HepG2 (cell line): ENCODE measurements around the gene UNC5C. TPM values are rescaled to one million over a fixed set of nuclear protein-coding genes. Genes with fewer than 3 reads are reported as not detected.
"Not testable (repeated sequence)": the region's sequence is repeated elsewhere in the genome, so short reads cannot be mapped to it uniquely, and the experiment has no call there.

Experiments used
- ATAC-seq: fragments of 200-7000 bp; cut with Tn5 transposase; 3 replicates; pipeline ENCODE4 v1.9.1; 2020; ENCODE audit warnings: mild to moderate bottlenecking, moderate library complexity
- BruUV-seq: library from RNA; stranded (reverse); fragments of 400-500 nt; replicated peaks from 2 replicates; lab custom pipeline; 2021; lab: Mats Ljungman, UMichigan
- CTCF ChIA-PET: fragments of 300-600 bp; formaldehyde crosslinking; extraction: SDS; loops from one replicate; lab custom pipeline; 2021; ENCODE audit warnings: low total read pairs, inconsistent platforms, low intra/inter-chr PET ratio; lab: Yijun Ruan, JAX
- POLR2A ChIA-PET: fragments of 350-600 bp; sonication (Branson Sonifier 250); formaldehyde crosslinking; loops from one replicate; lab custom pipeline; 2020; ENCODE audit warnings: antibody characterized with exemption, inconsistent platforms; lab: Yijun Ruan, JAX
- DNase-seq: peaks from one replicate; pipeline ENCODE4 v3.0.0-alpha.2; 2015; ENCODE audit warnings: low spot score
- FAIRE-seq: peaks from 3 replicates; lab custom pipeline; 2011; peaks lifted over from hg19 to GRCh38; lab: Jason Lieb, UNC
- H2AFZ ChIP-seq: one replicate; pipeline ENCODE4 v1.6.1; 2011; ENCODE audit warnings: low read length, inconsistent platforms
- H3K27ac ChIP-seq: fragments of 300-600 bp; 3 replicates; pipeline ENCODE4 v1.8.0; 2011; ENCODE audit warnings: mixed run types, mild to moderate bottlenecking, mixed read lengths, low read length, inconsistent platforms; ENCODE audit not compliant: insufficient read depth; ENCODE audit errors: extremely low read length
- H3K27me3 ChIP-seq, 2 experiments: fragments of 200-600 bp in 1 of 2; 2 replicates in 1 of 2; 3 replicates in 1 of 2; pipeline versions ENCODE4 v1.6.0 to v1.8.0; 2011; ENCODE audit warnings: low read length in 2 of 2, mild to moderate bottlenecking in 2 of 2, moderate library complexity in 2 of 2, inconsistent platforms in 1 of 2; ENCODE audit not compliant: insufficient read depth in 2 of 2, control insufficient read depth in 1 of 2
- H3K36me3 ChIP-seq, 2 experiments: fragments of 200-600 bp in 1 of 2; replicated peaks in 1 of 2; 2 replicates in 1 of 2; 3 replicates in 1 of 2; pipeline versions ENCODE4 v1.5.1 to v1.8.0; 2011; ENCODE audit warnings: low read length in 2 of 2, inconsistent platforms in 1 of 2; ENCODE audit not compliant: insufficient read depth in 2 of 2, control insufficient read depth in 1 of 2
- H3K4me1 ChIP-seq: 2 replicates; pipeline ENCODE4 v1.5.1; 2012; ENCODE audit warnings: low read length, inconsistent platforms; ENCODE audit not compliant: insufficient read depth
- H3K4me2 ChIP-seq: 2 replicates; pipeline ENCODE4 v1.6.0; 2011; ENCODE audit warnings: low read depth, low read length, inconsistent platforms
- H3K4me3 ChIP-seq, 3 experiments: fragments of 200-600 bp in 1 of 3; sonication (generic), shearing (Covaris generic) in 1 of 3; replicated peaks in 1 of 3; 2 replicates each; pipeline ENCODE4 v1.5.1; 2011 to 2016; ENCODE audit warnings: low read length in 3 of 3, inconsistent platforms in 2 of 3, low read depth in 2 of 3, mild to moderate bottlenecking in 2 of 3, control low read depth in 1 of 3, mixed read lengths in 1 of 3; ENCODE audit not compliant: insufficient read depth in 1 of 3
- H3K79me2 ChIP-seq: one replicate; pipeline ENCODE4 v1.6.1; 2011; ENCODE audit warnings: low read length, inconsistent platforms; ENCODE audit not compliant: insufficient read depth
- H3K9ac ChIP-seq: 2 replicates; pipeline ENCODE4 v1.6.0; 2011; ENCODE audit warnings: mild to moderate bottlenecking, low read depth, low read length, inconsistent platforms; ENCODE audit not compliant: insufficient read depth
- H3K9me3 ChIP-seq: 2 replicates; pipeline ENCODE4 v1.5.1; 2012; ENCODE audit warnings: mild to moderate bottlenecking, low read length
- H4K20me1 ChIP-seq: 2 replicates; pipeline ENCODE4 v1.6.0; 2011; ENCODE audit warnings: inconsistent platforms, mild to moderate bottlenecking, low read length, moderate library complexity; ENCODE audit not compliant: insufficient read depth
- FOXA1 ChIP-seq, 2 experiments: fragments of 450-650 bp in 1 of 2; sonication (generic) in 1 of 2; formaldehyde crosslinking in 1 of 2; IDR thresholded peaks; 2 replicates each; pipeline versions ENCODE4 v1.4.0 to v1.6.1; 2016 to 2020; ENCODE audit warnings: missing genetic modification reagents in 1 of 2
- FOXA3 ChIP-seq: IDR thresholded peaks from 2 replicates; pipeline ENCODE4 v1.6.1; 2016; ENCODE audit warnings: missing genetic modification reagents, missing compliant biosample characterization
- GABPB1 ChIP-seq: IDR thresholded peaks from 2 replicates; pipeline ENCODE4 v1.6.1; 2016; ENCODE audit warnings: mild to moderate bottlenecking, missing genetic modification reagents, moderate library complexity, missing compliant biosample characterization
- GFI1 ChIP-seq: sonication (generic); formaldehyde crosslinking; IDR thresholded peaks from 2 replicates; pipeline ENCODE4 v1.5.0; 2020; ENCODE audit warnings: missing genetic modification reagents, mild to moderate bottlenecking, borderline replicate concordance
- HNF4A ChIP-seq: sonication (generic); formaldehyde crosslinking; IDR thresholded peaks from 2 replicates; pipeline ENCODE4 v1.4.0; 2020; ENCODE audit warnings: missing genetic modification reagents
- KDM2A ChIP-seq: sonication (generic); formaldehyde crosslinking; IDR thresholded peaks from 2 replicates; pipeline ENCODE4 v1.4.0; 2020; ENCODE audit warnings: low read depth, missing genetic modification reagents, borderline replicate concordance
- SALL1 ChIP-seq: sonication (generic); formaldehyde crosslinking; IDR thresholded peaks from 2 replicates; pipeline ENCODE4 v1.8.0; 2022; ENCODE audit warnings: mild to moderate bottlenecking, missing genetic modification reagents
- SOX13 ChIP-seq, 3 experiments: fragments of 450-650 bp in 1 of 3; sonication (generic) in 1 of 3; formaldehyde crosslinking in 1 of 3; IDR thresholded peaks in 2 of 3; conservative IDR thresholded peaks in 1 of 3; 2 replicates each; pipeline versions ENCODE4 v1.5.0 to v1.6.1; 2016 to 2020; ENCODE audit warnings: antibody characterized with exemption in 1 of 3, mild to moderate bottlenecking in 1 of 3, missing compliant biosample characterization in 1 of 3, missing genetic modification reagents in 1 of 3, moderate library complexity in 1 of 3
- SOX5 ChIP-seq: IDR thresholded peaks from 2 replicates; pipeline ENCODE4 v1.6.1; 2016; ENCODE audit warnings: borderline replicate concordance
- SOX6 ChIP-seq, 2 experiments: fragments of 450-650 bp in 1 of 2; sonication (generic) in 1 of 2; formaldehyde crosslinking in 1 of 2; IDR thresholded peaks; 2 replicates each; pipeline versions ENCODE4 v1.4.0 to v1.6.1; 2017 to 2020; ENCODE audit warnings: antibody characterized with exemption in 1 of 2, mild to moderate bottlenecking in 1 of 2, missing genetic modification reagents in 1 of 2
- ZMYM4 ChIP-seq: sonication (generic); formaldehyde crosslinking; IDR thresholded peaks from 2 replicates; pipeline ENCODE4 v1.8.1; 2023; ENCODE audit warnings: mild to moderate bottlenecking, missing genetic modification reagents
- WGBS: methylation state at CpG from one replicate; pipeline ENCODE4 v1.1.6; 2017; ENCODE audit warnings: low lambda C conversion rate; 5-methylcytosine and 5-hydroxymethylcytosine counted together
- in situ Hi-C: cut with HindIII; loops from 2 replicates; pipeline ENCODE4 v1.10.0; 2017; ENCODE audit warnings: low pct_unique_long_range_greater_than_20kb; ENCODE audit not compliant: extremely low pct_ligation_motif_present
- intact Hi-C: fragments of 100-400 bp; cut with micrococcal nuclease; formaldehyde crosslinking; loops from one replicate; pipeline ENCODE4 v1.10.0; 2022; ENCODE audit not compliant: unreplicated experiment
- polyA plus RNA-seq, 8 experiments: library from polyadenylated mRNA; depleted of rRNA in 3 of 8; stranded (reverse) in 7 of 8; unstranded in 1 of 8; fragments of >200 nt; fragmentation: Illumina TruSeq in 4 of 8; extraction: Trizol in 4 of 8; gene quantifications; 2 replicates each; pipeline versions ENCODE4 v1.2.1 to v1.2.3, GENCODE V29; 2011 to 2016; ENCODE audit warnings: low read depth in 4 of 8, missing spikeins in 1 of 8, mixed read lengths in 1 of 8; ENCODE audit not compliant: insufficient read depth in 1 of 8
- total RNA-seq, 5 experiments: library from RNA; depleted of rRNA; stranded (reverse); fragments of >200 nt; fragmentation: Illumina TruSeq; extraction: Trizol; gene quantifications; 2 replicates each; pipeline ENCODE4 v1.2.3, GENCODE V29; 2016; ENCODE audit warnings: low read depth in 1 of 5
- TF ChIP-seq, protein P1 (sequence below): sonication (generic); formaldehyde crosslinking; conservative IDR thresholded peaks from 2 replicates; pipeline ENCODE4 v1.4.0; 2020; ENCODE audit warnings: mild to moderate bottlenecking, missing genetic modification reagents, moderate library complexity
- TF ChIP-seq, protein P2 (sequence below): IDR thresholded peaks from 2 replicates; pipeline ENCODE4 v1.6.1; 2016; ENCODE audit warnings: mild to moderate bottlenecking
- TF ChIP-seq, protein P3 (sequence below): IDR thresholded peaks from 2 replicates; pipeline ENCODE4 v1.4.0; 2020; ENCODE audit warnings: mild to moderate bottlenecking, missing genetic modification reagents

Gene UNC5C
- total and polyA plus RNA-seq, 2 of the 13 experiments (the other 11 are each of a cell fraction or from before 2014, with no cell fraction given): not detected

DNA sequence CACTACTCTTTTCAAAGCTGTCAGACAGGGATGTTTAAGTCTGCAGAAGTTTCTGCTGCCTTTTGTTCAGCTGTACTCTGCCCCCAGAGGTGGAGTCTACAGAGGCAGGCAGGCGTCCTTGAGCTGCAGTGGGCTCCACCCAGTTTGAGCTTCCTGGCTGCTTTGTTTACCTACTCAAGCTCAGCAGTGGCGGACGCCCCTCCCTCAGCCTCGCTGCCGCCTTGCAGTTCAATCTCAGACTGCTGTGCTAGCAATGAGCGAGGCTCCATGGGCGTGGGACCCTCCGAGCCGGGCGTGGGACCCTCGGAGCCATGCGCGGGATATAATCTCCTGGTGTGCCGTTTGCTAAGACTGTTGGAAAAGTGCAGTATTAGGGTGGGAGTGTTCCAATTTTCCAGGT is 409.3 kb downstream of the UNC5C start:
- H3K9ac ChIP-seq; H3K4me2 ChIP-seq; H4K20me1 ChIP-seq; H3K9me3 ChIP-seq; POLR2A ChIA-PET; H3K4me3 ChIP-seq; intact Hi-C loops; BruUV-seq; H3K79me2 ChIP-seq; FAIRE-seq; H3K4me1 ChIP-seq; H3K36me3 ChIP-seq; in situ Hi-C loops; H3K27ac ChIP-seq; H2AFZ ChIP-seq; CTCF ChIA-PET; H3K27me3 ChIP-seq; TF ChIP-seq SOX6, SOX13, FOXA1 (IDR thresholded peaks at IDR 0.05): not testable (repeated sequence)
- ATAC-seq (peak; percentile 37; the same call in 1 of the 3 replicates), DNase-seq (peak; percentile 34)
- 25% methylated on average over 4 of the region's 14 CpGs for WGBS
- TF ChIP-seq HNF4A: peak; percentile 57; the same call in 1 of the 2 replicates
- peak; percentile 46; the same call in 1 of the 2 replicates for TF ChIP-seq SOX6 (CRISPR knock-in tag; IDR thresholded peaks at IDR 0.05)
- peak; percentile 35; the same call in 1 of the 2 replicates for TF ChIP-seq SALL1 (CRISPR knock-in tag)
- TF ChIP-seq GABPB1: peak; percentile 40; the same call in 1 of the 2 replicates
- TF ChIP-seq SOX13 (CRISPR knock-in tag; conservative IDR thresholded peaks at IDR 0.05 in 1 of 2, IDR thresholded peaks at IDR 0.05 in 1 of 2): 0 out of 4 replicates have a peak, but pooled peaks of 1 of the 2 experiments have one; percentile 16
- TF ChIP-seq, protein P1, sequence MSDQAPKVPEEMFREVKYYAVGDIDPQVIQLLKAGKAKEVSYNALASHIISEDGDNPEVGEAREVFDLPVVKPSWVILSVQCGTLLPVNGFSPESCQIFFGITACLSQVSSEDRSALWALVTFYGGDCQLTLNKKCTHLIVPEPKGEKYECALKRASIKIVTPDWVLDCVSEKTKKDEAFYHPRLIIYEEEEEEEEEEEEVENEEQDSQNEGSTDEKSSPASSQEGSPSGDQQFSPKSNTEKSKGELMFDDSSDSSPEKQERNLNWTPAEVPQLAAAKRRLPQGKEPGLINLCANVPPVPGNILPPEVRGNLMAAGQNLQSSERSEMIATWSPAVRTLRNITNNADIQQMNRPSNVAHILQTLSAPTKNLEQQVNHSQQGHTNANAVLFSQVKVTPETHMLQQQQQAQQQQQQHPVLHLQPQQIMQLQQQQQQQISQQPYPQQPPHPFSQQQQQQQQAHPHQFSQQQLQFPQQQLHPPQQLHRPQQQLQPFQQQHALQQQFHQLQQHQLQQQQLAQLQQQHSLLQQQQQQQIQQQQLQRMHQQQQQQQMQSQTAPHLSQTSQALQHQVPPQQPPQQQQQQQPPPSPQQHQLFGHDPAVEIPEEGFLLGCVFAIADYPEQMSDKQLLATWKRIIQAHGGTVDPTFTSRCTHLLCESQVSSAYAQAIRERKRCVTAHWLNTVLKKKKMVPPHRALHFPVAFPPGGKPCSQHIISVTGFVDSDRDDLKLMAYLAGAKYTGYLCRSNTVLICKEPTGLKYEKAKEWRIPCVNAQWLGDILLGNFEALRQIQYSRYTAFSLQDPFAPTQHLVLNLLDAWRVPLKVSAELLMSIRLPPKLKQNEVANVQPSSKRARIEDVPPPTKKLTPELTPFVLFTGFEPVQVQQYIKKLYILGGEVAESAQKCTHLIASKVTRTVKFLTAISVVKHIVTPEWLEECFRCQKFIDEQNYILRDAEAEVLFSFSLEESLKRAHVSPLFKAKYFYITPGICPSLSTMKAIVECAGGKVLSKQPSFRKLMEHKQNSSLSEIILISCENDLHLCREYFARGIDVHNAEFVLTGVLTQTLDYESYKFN (CRISPR knock-in tag): peak; percentile 27; the same call in 1 of the 2 replicates
- 0 out of 2 replicates have a peak, but pooled peaks have one; percentile 32 for TF ChIP-seq SOX5 (CRISPR knock-in tag)
- TF ChIP-seq FOXA1 (CRISPR knock-in tag; IDR thresholded peaks at IDR 0.05): peak; percentile 87
- 0 out of 2 replicates have a peak, but pooled peaks have one; percentile 27 for TF ChIP-seq GFI1 (CRISPR knock-in tag)
- peak; percentile 60 for TF ChIP-seq ZMYM4 (CRISPR knock-in tag)
- TF ChIP-seq KDM2A (CRISPR knock-in tag): 0 out of 2 replicates have a peak, but pooled peaks have one; percentile 23
- peak; percentile 77 for TF ChIP-seq FOXA3 (CRISPR knock-in tag)
- TF ChIP-seq, protein P2, sequence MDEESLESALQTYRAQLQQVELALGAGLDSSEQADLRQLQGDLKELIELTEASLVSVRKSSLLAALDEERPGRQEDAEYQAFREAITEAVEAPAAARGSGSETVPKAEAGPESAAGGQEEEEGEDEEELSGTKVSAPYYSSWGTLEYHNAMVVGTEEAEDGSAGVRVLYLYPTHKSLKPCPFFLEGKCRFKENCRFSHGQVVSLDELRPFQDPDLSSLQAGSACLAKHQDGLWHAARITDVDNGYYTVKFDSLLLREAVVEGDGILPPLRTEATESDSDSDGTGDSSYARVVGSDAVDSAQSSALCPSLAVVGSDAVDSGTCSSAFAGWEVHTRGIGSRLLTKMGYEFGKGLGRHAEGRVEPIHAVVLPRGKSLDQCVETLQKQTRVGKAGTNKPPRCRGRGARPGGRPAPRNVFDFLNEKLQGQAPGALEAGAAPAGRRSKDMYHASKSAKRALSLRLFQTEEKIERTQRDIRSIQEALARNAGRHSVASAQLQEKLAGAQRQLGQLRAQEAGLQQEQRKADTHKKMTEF: peak; percentile 41; the same call in 1 of the 2 replicates
- TF ChIP-seq, protein P3, sequence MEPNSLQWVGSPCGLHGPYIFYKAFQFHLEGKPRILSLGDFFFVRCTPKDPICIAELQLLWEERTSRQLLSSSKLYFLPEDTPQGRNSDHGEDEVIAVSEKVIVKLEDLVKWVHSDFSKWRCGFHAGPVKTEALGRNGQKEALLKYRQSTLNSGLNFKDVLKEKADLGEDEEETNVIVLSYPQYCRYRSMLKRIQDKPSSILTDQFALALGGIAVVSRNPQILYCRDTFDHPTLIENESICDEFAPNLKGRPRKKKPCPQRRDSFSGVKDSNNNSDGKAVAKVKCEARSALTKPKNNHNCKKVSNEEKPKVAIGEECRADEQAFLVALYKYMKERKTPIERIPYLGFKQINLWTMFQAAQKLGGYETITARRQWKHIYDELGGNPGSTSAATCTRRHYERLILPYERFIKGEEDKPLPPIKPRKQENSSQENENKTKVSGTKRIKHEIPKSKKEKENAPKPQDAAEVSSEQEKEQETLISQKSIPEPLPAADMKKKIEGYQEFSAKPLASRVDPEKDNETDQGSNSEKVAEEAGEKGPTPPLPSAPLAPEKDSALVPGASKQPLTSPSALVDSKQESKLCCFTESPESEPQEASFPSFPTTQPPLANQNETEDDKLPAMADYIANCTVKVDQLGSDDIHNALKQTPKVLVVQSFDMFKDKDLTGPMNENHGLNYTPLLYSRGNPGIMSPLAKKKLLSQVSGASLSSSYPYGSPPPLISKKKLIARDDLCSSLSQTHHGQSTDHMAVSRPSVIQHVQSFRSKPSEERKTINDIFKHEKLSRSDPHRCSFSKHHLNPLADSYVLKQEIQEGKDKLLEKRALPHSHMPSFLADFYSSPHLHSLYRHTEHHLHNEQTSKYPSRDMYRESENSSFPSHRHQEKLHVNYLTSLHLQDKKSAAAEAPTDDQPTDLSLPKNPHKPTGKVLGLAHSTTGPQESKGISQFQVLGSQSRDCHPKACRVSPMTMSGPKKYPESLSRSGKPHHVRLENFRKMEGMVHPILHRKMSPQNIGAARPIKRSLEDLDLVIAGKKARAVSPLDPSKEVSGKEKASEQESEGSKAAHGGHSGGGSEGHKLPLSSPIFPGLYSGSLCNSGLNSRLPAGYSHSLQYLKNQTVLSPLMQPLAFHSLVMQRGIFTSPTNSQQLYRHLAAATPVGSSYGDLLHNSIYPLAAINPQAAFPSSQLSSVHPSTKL (CRISPR knock-in tag): peak; percentile 66; the same call in 1 of the 2 replicates
